Mesendoderm (in vitro differentiated cells): Measurements from ENCODE around the gene CPA3. TPM values are rescaled to one million over a fixed set of nuclear protein-coding genes. Genes with fewer than 3 reads are reported as not detected.

Experiments used
- DNase-seq: peaks from one replicate; pipeline ENCODE4 v3.0.0; 2013
- H2AK5ac ChIP-seq: 2 replicates; pipeline ENCODE4 v1.6.1; 2013; ENCODE audit warnings: low read length, inconsistent platforms
- H2BK120ac ChIP-seq: 2 replicates; pipeline ENCODE4 v1.6.1; 2013; ENCODE audit warnings: low read depth, mild to moderate bottlenecking, low read length, moderate library complexity, mixed read lengths
- H2BK15ac ChIP-seq: replicated peaks from 2 replicates; pipeline ENCODE4 v1.6.1; 2013; ENCODE audit warnings: low read depth, mild to moderate bottlenecking, moderate library complexity
- H2BK5ac ChIP-seq: 2 replicates; pipeline ENCODE4 v1.6.1; 2013; ENCODE audit warnings: low read length, inconsistent platforms
- H3K18ac ChIP-seq: 2 replicates; pipeline ENCODE4 v1.6.1; 2013; ENCODE audit warnings: mild to moderate bottlenecking, low read length, mixed read lengths
- H3K23ac ChIP-seq: one replicate; pipeline ENCODE4 v1.6.1; 2013; ENCODE audit warnings: low read length
- H3K27ac ChIP-seq: 2 replicates; pipeline ENCODE4 v1.5.1; 2013; ENCODE audit warnings: low read depth, mild to moderate bottlenecking, inconsistent platforms, low read length, moderate library complexity
- H3K27me3 ChIP-seq: 2 replicates; pipeline ENCODE4 v1.6.1; 2013; ENCODE audit warnings: low read length, control low read depth, mild to moderate bottlenecking, inconsistent platforms; ENCODE audit not compliant: insufficient read depth, poor library complexity
- H3K36me3 ChIP-seq: 2 replicates; pipeline ENCODE4 v1.6.1; 2013; ENCODE audit warnings: low read length, inconsistent platforms; ENCODE audit not compliant: control insufficient read depth, insufficient read depth
- H3K4ac ChIP-seq: one replicate; pipeline ENCODE4 v1.6.1; 2013; ENCODE audit warnings: low read depth, mild to moderate bottlenecking, low read length, moderate library complexity
- H3K4me1 ChIP-seq: 2 replicates; pipeline ENCODE4 v1.6.1; 2013; ENCODE audit warnings: low read depth, low read length, inconsistent platforms; ENCODE audit not compliant: control insufficient read depth
- H3K4me2 ChIP-seq: 2 replicates; pipeline ENCODE4 v1.6.1; 2013; ENCODE audit warnings: low read length
- H3K4me3 ChIP-seq: 2 replicates; pipeline ENCODE4 v1.5.1; 2013; ENCODE audit warnings: mild to moderate bottlenecking, low read length
- H3K56ac ChIP-seq: one replicate; pipeline ENCODE4 v1.6.1; 2013; ENCODE audit warnings: low read length
- H3K79me1 ChIP-seq: 2 replicates; pipeline ENCODE4 v1.6.1; 2013; ENCODE audit warnings: low read length, inconsistent platforms
- H3K79me2 ChIP-seq: 2 replicates; pipeline ENCODE4 v1.6.1; 2013; ENCODE audit warnings: mild to moderate bottlenecking, low read length; ENCODE audit not compliant: control insufficient read depth, insufficient read depth
- H3K9ac ChIP-seq: 2 replicates; pipeline ENCODE4 v1.6.1; 2013; ENCODE audit warnings: low read length, inconsistent platforms
- H4K5ac ChIP-seq: one replicate; pipeline ENCODE4 v1.6.1; 2013; ENCODE audit warnings: low read length
- H4K8ac ChIP-seq: one replicate; pipeline ENCODE4 v1.6.1; 2013; ENCODE audit warnings: low read depth, mild to moderate bottlenecking, control low read depth, low read length, moderate library complexity
- WGBS: extraction: QIAGEN DNeasy Blood & Tissue Kit; methylation state at CpG from one replicate; pipeline ENCODE4 v1.1.7; 2013; ENCODE audit warnings: low lambda C conversion rate, missing lambda C conversion rate; ENCODE audit not compliant: insufficient coverage; ENCODE audit errors: extremely low coverage; 5-methylcytosine and 5-hydroxymethylcytosine counted together
- polyA plus RNA-seq, 2 experiments: library from polyadenylated mRNA; stranded (reverse); fragments of 200-250 nt; gene quantifications; one replicate each; pipeline ENCODE4 v1.2.3, GENCODE V29; 2013

Gene CPA3, protein sequence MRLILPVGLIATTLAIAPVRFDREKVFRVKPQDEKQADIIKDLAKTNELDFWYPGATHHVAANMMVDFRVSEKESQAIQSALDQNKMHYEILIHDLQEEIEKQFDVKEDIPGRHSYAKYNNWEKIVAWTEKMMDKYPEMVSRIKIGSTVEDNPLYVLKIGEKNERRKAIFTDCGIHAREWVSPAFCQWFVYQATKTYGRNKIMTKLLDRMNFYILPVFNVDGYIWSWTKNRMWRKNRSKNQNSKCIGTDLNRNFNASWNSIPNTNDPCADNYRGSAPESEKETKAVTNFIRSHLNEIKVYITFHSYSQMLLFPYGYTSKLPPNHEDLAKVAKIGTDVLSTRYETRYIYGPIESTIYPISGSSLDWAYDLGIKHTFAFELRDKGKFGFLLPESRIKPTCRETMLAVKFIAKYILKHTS
- polyA plus RNA-seq (2013, experiment 1 of 2) = not detected
- not detected for polyA plus RNA-seq (2013, experiment 2 of 2)

DNA sequence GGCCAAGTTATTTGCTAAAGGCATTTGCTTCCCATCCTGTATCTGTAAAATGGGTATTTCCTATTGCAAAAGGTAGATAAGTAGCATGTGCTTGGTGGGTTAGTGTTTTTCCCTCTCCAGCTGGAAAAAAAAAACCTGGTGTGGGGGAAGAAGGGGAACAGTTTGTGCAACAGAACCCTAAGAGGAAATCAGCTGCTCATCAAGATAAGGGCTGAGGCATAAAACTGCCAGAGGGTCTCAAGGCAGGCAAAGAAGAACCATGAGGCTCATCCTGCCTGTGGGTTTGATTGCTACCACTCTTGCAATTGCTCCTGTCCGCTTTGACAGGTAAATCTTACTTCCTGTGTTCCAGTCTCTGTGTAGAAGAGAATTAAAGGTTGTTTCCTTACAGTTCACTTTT, at the start of gene CPA3:
CPA3 (plus strand) TSS at position 248 of the 400 bp plus-strand sequence; CDS start at position 260, 12 bp downstream.
- H3K23ac ChIP-seq = no peak within 1 kb of the TSS
- DNase-seq = no peak
- no peaks in the 10 kb centered on the region for H3K4me1 ChIP-seq
- no peaks in the 10 kb centered on the region for H3K36me3 ChIP-seq
- H3K4me3 ChIP-seq = no peak within 1 kb of the TSS
- no CpG with 5 or more reads among the region's 1 CpG for WGBS
- H3K18ac ChIP-seq = no peak within 1 kb of the TSS
- H3K27ac ChIP-seq = no peak within 1 kb of the TSS
- H3K27me3 ChIP-seq = no peaks in the 10 kb centered on the region
- H3K79me1 ChIP-seq = no peaks in the 10 kb centered on the region
- H3K9ac ChIP-seq = no peak within 1 kb of the TSS
- H2BK15ac ChIP-seq = no peak within 1 kb of the TSS
- H3K56ac ChIP-seq = no peak within 1 kb of the TSS
- H4K8ac ChIP-seq = no peak within 1 kb of the TSS
- H2BK5ac ChIP-seq = no peak within 1 kb of the TSS
- H3K4me2 ChIP-seq = no peak within 1 kb of the TSS
- no peak within 1 kb of the TSS for H4K5ac ChIP-seq
- no peaks in the 10 kb centered on the region for H3K79me2 ChIP-seq
- no peak within 1 kb of the TSS for H3K4ac ChIP-seq
- H2BK120ac ChIP-seq = no peak within 1 kb of the TSS
- no peak within 1 kb of the TSS for H2AK5ac ChIP-seq

- H3K4me2 ChIP-seq = no peak overlapping the region
- H4K8ac ChIP-seq = no peak overlapping the region
- no peak overlapping the region for H3K4me3 ChIP-seq
- H4K5ac ChIP-seq = no peak overlapping the region
- no peaks in the 10 kb centered on the region for H3K4me1 ChIP-seq
- no peaks in the 10 kb centered on the region for H3K36me3 ChIP-seq
- no peak overlapping the region for H2AK5ac ChIP-seq
- H3K18ac ChIP-seq = no peak overlapping the region
- no peak overlapping the region for H2BK5ac ChIP-seq
- no CpG with 5 or more reads among the region's 11 CpGs for WGBS
- H3K9ac ChIP-seq = no peak overlapping the region
- no peak overlapping the region for H3K56ac ChIP-seq
- H3K27me3 ChIP-seq = no peaks in the 10 kb centered on the region
- H2BK120ac ChIP-seq = no peak overlapping the region
- no peak overlapping the region for H3K23ac ChIP-seq
- no peak overlapping the region for H2BK15ac ChIP-seq
- DNase-seq = no peak
- no peak overlapping the region for H3K27ac ChIP-seq
- no peaks in the 10 kb centered on the region for H3K79me2 ChIP-seq
- peak overlapping the region; percentile 0 for H3K4ac ChIP-seq
- H3K79me1 ChIP-seq = no peaks in the 10 kb centered on the region
Measured at GRCh38 chr3:148815316-148816110, 49.6 kb upstream of the CPA3 start.

GRCh38 chr3:148816427-148816826, 48.7 kb upstream of the CPA3 start:
- Histone ChIP-seq H2BK15ac (no peak overlapping the region), H3K23ac (no peak overlapping the region)

GRCh38 chr3:148816981-148817525, 48.0 kb upstream of the CPA3 start:
- H3K4me1 ChIP-seq = peaks cover 2% of the 10 kb centered on the region
- no peaks in the 10 kb centered on the region for H3K79me1 ChIP-seq
- H2BK5ac ChIP-seq = no peak overlapping the region
- H3K4me3 ChIP-seq = no peak overlapping the region
- no peak overlapping the region for H2AK5ac ChIP-seq
- no peak overlapping the region for H3K4me2 ChIP-seq
- no peak overlapping the region for H3K4ac ChIP-seq
- H3K9ac ChIP-seq = no peak overlapping the region
- H3K56ac ChIP-seq = no peak overlapping the region
- H3K27me3 ChIP-seq = no peaks in the 10 kb centered on the region
- no CpG with 5 or more reads among the region's 3 CpGs for WGBS
- no peak overlapping the region for H4K8ac ChIP-seq
- H3K18ac ChIP-seq = no peak overlapping the region
- no peak overlapping the region for H3K27ac ChIP-seq
- no peak overlapping the region for H2BK120ac ChIP-seq
- H3K36me3 ChIP-seq = no peaks in the 10 kb centered on the region
- H2BK15ac ChIP-seq = no peak overlapping the region
- no peak for DNase-seq
- no peak overlapping the region for H4K5ac ChIP-seq
- no peak overlapping the region for H3K23ac ChIP-seq
- no peaks in the 10 kb centered on the region for H3K79me2 ChIP-seq

More at GRCh38 chr3:148816427-148816826, 48.7 kb upstream of the CPA3 start:
- Histone ChIP-seq H2BK120ac (no peak overlapping the region), H3K79me1 (no peaks in the 10 kb centered on the region), H3K18ac (no peak overlapping the region), H3K4me1 (peaks cover 2% of the 10 kb centered on the region), H2AK5ac (no peak overlapping the region), H3K4ac (no peak overlapping the region), H3K27me3 (no peaks in the 10 kb centered on the region), H4K8ac (no peak overlapping the region), H3K9ac (no peak overlapping the region), H3K56ac (no peak overlapping the region), H2BK5ac (no peak overlapping the region), H3K79me2 (no peaks in the 10 kb centered on the region), H3K36me3 (no peaks in the 10 kb centered on the region), H4K5ac (no peak overlapping the region), H3K4me2 (no peak overlapping the region), H3K27ac (no peak overlapping the region), H3K4me3 (no peak overlapping the region)
- DNase-seq = no peak
- WGBS = no CpG with 5 or more reads among the region's 2 CpGs

DNA sequence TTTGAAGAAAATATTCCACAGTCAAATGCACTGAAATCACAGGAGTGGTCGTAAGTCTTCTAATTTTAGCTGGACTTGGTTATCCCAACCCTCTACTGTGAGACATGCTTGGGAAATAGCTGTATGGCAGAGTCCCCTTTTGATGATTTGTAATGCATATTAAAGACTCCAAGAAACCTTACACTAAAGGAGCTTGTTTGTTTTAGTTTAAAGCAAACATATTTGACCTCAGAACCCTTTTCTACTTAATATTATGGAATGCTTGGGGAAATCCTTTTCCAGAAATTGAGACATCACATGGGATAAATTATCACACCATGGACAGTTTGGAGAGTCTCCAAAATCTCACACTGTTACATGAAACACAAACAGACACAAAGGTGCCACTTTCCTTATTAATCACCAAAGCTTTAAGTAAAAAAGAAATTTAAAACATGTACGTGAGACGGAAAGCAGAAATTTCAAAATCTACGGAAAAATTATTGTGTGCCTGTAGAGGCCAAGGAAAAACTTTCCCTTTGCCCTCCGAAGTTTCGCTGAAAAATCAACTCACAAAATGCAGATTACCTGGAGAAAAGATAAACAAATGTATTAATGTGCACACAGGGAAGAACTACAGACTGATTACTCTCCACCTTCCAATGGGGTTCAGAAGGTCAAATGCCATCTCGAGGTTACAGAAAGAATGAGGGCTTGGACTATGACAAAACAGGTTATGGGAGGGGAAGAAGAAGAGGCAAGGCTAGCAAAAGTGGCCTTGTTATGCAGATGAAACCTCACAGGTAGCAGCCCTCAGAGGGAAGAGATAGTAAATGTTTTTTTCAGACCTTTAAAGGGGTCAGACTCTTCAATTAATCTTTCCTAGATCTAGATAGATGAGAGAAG, 44.5 kb upstream of the CPA3 start:
- no CpG with 5 or more reads among the region's 7 CpGs for WGBS
- no peak overlapping the region for H2BK5ac ChIP-seq
- H3K4me1 ChIP-seq = peaks cover 2% of the 10 kb centered on the region
- no peak overlapping the region for H2AK5ac ChIP-seq
- DNase-seq = no peak
- no peak overlapping the region for H3K18ac ChIP-seq
- no peak overlapping the region for H3K4ac ChIP-seq
- H3K56ac ChIP-seq = no peak overlapping the region
- H3K27me3 ChIP-seq = no peaks in the 10 kb centered on the region
- H4K5ac ChIP-seq = no peak overlapping the region
- H3K36me3 ChIP-seq = no peaks in the 10 kb centered on the region
- H3K27ac ChIP-seq = no peak overlapping the region
- no peak overlapping the region for H3K4me3 ChIP-seq
- H3K23ac ChIP-seq = no peak overlapping the region
- no peak overlapping the region for H2BK120ac ChIP-seq
- no peak overlapping the region for H3K4me2 ChIP-seq
- H3K9ac ChIP-seq = no peak overlapping the region
- no peaks in the 10 kb centered on the region for H3K79me2 ChIP-seq
- H3K79me1 ChIP-seq = no peaks in the 10 kb centered on the region
- no peak overlapping the region for H4K8ac ChIP-seq
- no peak overlapping the region for H2BK15ac ChIP-seq
